ENCODE results near the gene RHD. TPM values are rescaled to one million over a fixed set of nuclear protein-coding genes. Genes with fewer than 3 reads are reported as not detected.
"Not testable (repeated sequence)": the region's sequence is repeated elsewhere in the genome, so short reads cannot be mapped to it uniquely, and the experiment has no call there.

Gene RHD
- total and polyA plus RNA-seq, 4 donors, result 0.31 to 85.4 TPM; not detected in 2

- not testable (repeated sequence) for H3K27ac ChIP-seq (ENCODE audit: low read depth in 1 of 2, low read length in 2 of 2); H3K9me3 ChIP-seq (ENCODE audit: control insufficient read depth in 4 of 4, low read length in 3 of 4); DNase-seq (ENCODE audit: low spot score); H3K36me3 ChIP-seq (ENCODE audit: control insufficient read depth in 4 of 4, insufficient read depth in 3 of 4, low read depth in 1 of 4, low read length in 3 of 4); H3K27me3 ChIP-seq (ENCODE audit: control insufficient read depth in 4 of 4, insufficient read depth in 4 of 4, low read length in 3 of 4); H3K4me1 ChIP-seq (ENCODE audit: control insufficient read depth in 4 of 4, insufficient read depth in 4 of 4, low read length in 3 of 4); H3K9ac ChIP-seq (ENCODE audit: low read depth in 1 of 2, low read length in 2 of 2); H3K4me3 ChIP-seq (ENCODE audit: low read depth in 1 of 3, low read length in 3 of 3)
- WGBS, result 68% methylated on average over 7 of the region's 7 CpGs
- peak; percentile 9 to 20 for TF ChIP-seq RAD21 (IDR thresholded peaks at IDR 0.05)
Observed at GRCh38 chr1:25259813-25260212, 12.5 kb upstream of the RHD start.

GRCh38 chr1:25260336-25260735 lies 12.0 kb upstream of the RHD start:
- not testable (repeated sequence) for DNase-seq (ENCODE audit: low spot score); H3K36me3 ChIP-seq (ENCODE audit: control insufficient read depth in 4 of 4, insufficient read depth in 3 of 4, low read depth in 1 of 4, low read length in 3 of 4); H3K27me3 ChIP-seq (ENCODE audit: control insufficient read depth in 4 of 4, insufficient read depth in 4 of 4, low read length in 3 of 4); H3K4me1 ChIP-seq (ENCODE audit: control insufficient read depth in 4 of 4, insufficient read depth in 4 of 4, low read length in 3 of 4); H3K27ac ChIP-seq (ENCODE audit: low read depth in 1 of 2, low read length in 2 of 2); H3K9me3 ChIP-seq (ENCODE audit: control insufficient read depth in 4 of 4, low read length in 3 of 4); H3K9ac ChIP-seq (ENCODE audit: low read depth in 1 of 2, low read length in 2 of 2); H3K4me3 ChIP-seq (ENCODE audit: low read depth in 1 of 3, low read length in 3 of 3)
- WGBS, result 90% methylated on average over 3 of the region's 3 CpGs

GRCh38 chr1:25266554-25267287 lies 5.6 kb upstream of the RHD start:
- H3K36me3 ChIP-seq (ENCODE audit: control insufficient read depth in 4 of 4, insufficient read depth in 3 of 4, low read depth in 1 of 4, low read length in 3 of 4); H3K27me3 ChIP-seq (ENCODE audit: control insufficient read depth in 4 of 4, insufficient read depth in 4 of 4, low read length in 3 of 4); H3K9me3 ChIP-seq (ENCODE audit: control insufficient read depth in 4 of 4, low read length in 3 of 4); H3K9ac ChIP-seq (ENCODE audit: low read depth in 1 of 2, low read length in 2 of 2); H3K27ac ChIP-seq (ENCODE audit: low read depth in 1 of 2, low read length in 2 of 2); H3K4me1 ChIP-seq (ENCODE audit: control insufficient read depth in 4 of 4, insufficient read depth in 4 of 4, low read length in 3 of 4); DNase-seq (ENCODE audit: low spot score): not testable (repeated sequence)
- H3K4me3 ChIP-seq (ENCODE audit: low read depth in 1 of 3, low read length in 3 of 3), result peak overlapping the region; percentile 8 to 57 (median 46)
- WGBS, result 1% methylated on average over 22 of the region's 45 CpGs

GRCh38 chr1:25267288-25268142 lies 4.8 kb upstream of the RHD start:
- Histone ChIP-seq H3K4me3 (ENCODE audit: low read depth in 1 of 3, low read length in 3 of 3) (peak overlapping the region in 2 of 3 donors; percentile 41 to 46), H3K9ac (ENCODE audit: low read depth in 1 of 2, low read length in 2 of 2) (peak overlapping the region in 1 of 2 donors; percentile 22), H3K27ac (ENCODE audit: low read depth in 1 of 2, low read length in 2 of 2) (peak overlapping the region; percentile 74 to 79)
- not testable (repeated sequence) for H3K4me1 ChIP-seq (ENCODE audit: control insufficient read depth in 4 of 4, insufficient read depth in 4 of 4, low read length in 3 of 4); H3K27me3 ChIP-seq (ENCODE audit: control insufficient read depth in 4 of 4, insufficient read depth in 4 of 4, low read length in 3 of 4); H3K9me3 ChIP-seq (ENCODE audit: control insufficient read depth in 4 of 4, low read length in 3 of 4); H3K36me3 ChIP-seq (ENCODE audit: control insufficient read depth in 4 of 4, insufficient read depth in 3 of 4, low read depth in 1 of 4, low read length in 3 of 4)
- WGBS, result under 1% methylated on average over 35 of the region's 56 CpGs
- TF ChIP-seq EGR1 (IDR thresholded peaks at IDR 0.05; ENCODE audit: low read depth in 2 of 2), result peak in 1 of 2 donors; percentile 34
- DNase-seq (ENCODE audit: low spot score), result peak; percentile 65

- peak overlapping the region in 1 of 2 donors; percentile 74 for H3K27ac ChIP-seq (ENCODE audit: low read depth in 1 of 2, low read length in 2 of 2)
- H3K9me3 ChIP-seq (ENCODE audit: control insufficient read depth in 4 of 4, low read length in 3 of 4); H3K36me3 ChIP-seq (ENCODE audit: control insufficient read depth in 4 of 4, insufficient read depth in 3 of 4, low read depth in 1 of 4, low read length in 3 of 4); H3K27me3 ChIP-seq (ENCODE audit: control insufficient read depth in 4 of 4, insufficient read depth in 4 of 4, low read length in 3 of 4); DNase-seq (ENCODE audit: low spot score); H3K4me1 ChIP-seq (ENCODE audit: control insufficient read depth in 4 of 4, insufficient read depth in 4 of 4, low read length in 3 of 4): not testable (repeated sequence)
- peak overlapping the region in 1 of 2 donors; percentile 22 for H3K9ac ChIP-seq (ENCODE audit: low read depth in 1 of 2, low read length in 2 of 2)
- 36% methylated on average over 14 of the region's 14 CpGs for WGBS
- peak overlapping the region in 1 of 3 donors; percentile 46 for H3K4me3 ChIP-seq (ENCODE audit: low read depth in 1 of 3, low read length in 3 of 3)
Observed at GRCh38 chr1:25268143-25268760, 4.1 kb upstream of the RHD start.

- not testable (repeated sequence) for H3K9ac ChIP-seq (ENCODE audit: low read depth in 1 of 2, low read length in 2 of 2); H3K27ac ChIP-seq (ENCODE audit: low read depth in 1 of 2, low read length in 2 of 2); H3K4me3 ChIP-seq (ENCODE audit: low read depth in 1 of 3, low read length in 3 of 3); H3K36me3 ChIP-seq (ENCODE audit: control insufficient read depth in 4 of 4, insufficient read depth in 3 of 4, low read depth in 1 of 4, low read length in 3 of 4); H3K4me1 ChIP-seq (ENCODE audit: control insufficient read depth in 4 of 4, insufficient read depth in 4 of 4, low read length in 3 of 4); H3K9me3 ChIP-seq (ENCODE audit: control insufficient read depth in 4 of 4, low read length in 3 of 4); H3K27me3 ChIP-seq (ENCODE audit: control insufficient read depth in 4 of 4, insufficient read depth in 4 of 4, low read length in 3 of 4); DNase-seq (ENCODE audit: low spot score)
- WGBS, result 83% methylated on average over 4 of the region's 4 CpGs
Observed at GRCh38 chr1:25275648-25276047, 3.3 kb downstream of the RHD start.

GRCh38 chr1:25277295-25277694 lies 5.0 kb downstream of the RHD start:
- not testable (repeated sequence) for H3K4me1 ChIP-seq (ENCODE audit: control insufficient read depth in 4 of 4, insufficient read depth in 4 of 4, low read length in 3 of 4); H3K9me3 ChIP-seq (ENCODE audit: control insufficient read depth in 4 of 4, low read length in 3 of 4); H3K9ac ChIP-seq (ENCODE audit: low read depth in 1 of 2, low read length in 2 of 2); H3K27me3 ChIP-seq (ENCODE audit: control insufficient read depth in 4 of 4, insufficient read depth in 4 of 4, low read length in 3 of 4); H3K4me3 ChIP-seq (ENCODE audit: low read depth in 1 of 3, low read length in 3 of 3); H3K36me3 ChIP-seq (ENCODE audit: control insufficient read depth in 4 of 4, insufficient read depth in 3 of 4, low read depth in 1 of 4, low read length in 3 of 4); H3K27ac ChIP-seq (ENCODE audit: low read depth in 1 of 2, low read length in 2 of 2); DNase-seq (ENCODE audit: low spot score)
- WGBS, result 86% methylated on average over 1 of the region's 1 CpG

- H3K9me3 ChIP-seq (ENCODE audit: control insufficient read depth in 4 of 4, low read length in 3 of 4); H3K4me1 ChIP-seq (ENCODE audit: control insufficient read depth in 4 of 4, insufficient read depth in 4 of 4, low read length in 3 of 4); H3K27ac ChIP-seq (ENCODE audit: low read depth in 1 of 2, low read length in 2 of 2); H3K4me3 ChIP-seq (ENCODE audit: low read depth in 1 of 3, low read length in 3 of 3); DNase-seq (ENCODE audit: low spot score); H3K9ac ChIP-seq (ENCODE audit: low read depth in 1 of 2, low read length in 2 of 2); H3K27me3 ChIP-seq (ENCODE audit: control insufficient read depth in 4 of 4, insufficient read depth in 4 of 4, low read length in 3 of 4); H3K36me3 ChIP-seq (ENCODE audit: control insufficient read depth in 4 of 4, insufficient read depth in 3 of 4, low read depth in 1 of 4, low read length in 3 of 4): not testable (repeated sequence)
- WGBS, result 67% methylated on average over 2 of the region's 2 CpGs
Observed at GRCh38 chr1:25278358-25278757, 6.0 kb downstream of the RHD start.
